Measurements from ENCODE around the gene TNFSF8. TPM values are rescaled to one million over a fixed set of nuclear protein-coding genes. Genes with fewer than 3 reads are reported as not detected.

Gene TNFSF8
- total and polyA plus RNA-seq, 7 donors = 0.07 to 1.6 (median 0.45) TPM

DNA sequence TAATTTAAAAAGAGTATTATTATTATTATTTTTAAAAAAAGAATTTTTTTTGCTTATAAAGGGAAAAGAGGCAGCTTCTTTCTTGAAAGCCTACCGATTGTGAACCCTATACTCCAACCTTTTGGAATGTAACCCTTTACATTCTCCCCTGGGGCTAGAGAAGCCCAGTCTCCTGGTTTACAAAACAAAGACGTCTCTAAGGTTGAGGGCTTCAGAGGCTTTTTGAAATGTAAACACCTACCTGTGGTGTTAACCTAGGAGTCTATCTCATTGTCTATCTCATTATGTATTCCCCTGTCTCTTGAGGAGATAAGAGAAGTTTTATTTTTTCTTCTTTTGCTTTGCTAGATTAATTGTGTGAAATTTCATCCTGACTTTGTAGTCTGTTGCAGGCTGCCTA is 4.7 kb downstream of the TNFSF8 start:
- no peaks in the 10 kb centered on the region for H3K9me3 ChIP-seq
- no peak overlapping the region for H3K27ac ChIP-seq
- H3K36me3 ChIP-seq (ENCODE audit: insufficient read depth in 1 of 2, low read depth in 1 of 2) = no peaks in the 10 kb centered on the region
- whole genome bisulfite sequencing, 3 donors = 41 to 55% (median 45%) methylated on average over 2 of the region's 2 CpGs
- no peaks in the 10 kb centered on the region for H3K4me1 ChIP-seq
- H3K27me3 ChIP-seq (ENCODE audit: insufficient read depth in 3 of 3, low read length in 2 of 3) = peaks cover 0 to 2% (median 0%) of the 10 kb centered on the region in 3 donors
- intact Hi-C loops (cut with DNase I) = no loop called here
- TF ChIP-seq, protein P1, sequence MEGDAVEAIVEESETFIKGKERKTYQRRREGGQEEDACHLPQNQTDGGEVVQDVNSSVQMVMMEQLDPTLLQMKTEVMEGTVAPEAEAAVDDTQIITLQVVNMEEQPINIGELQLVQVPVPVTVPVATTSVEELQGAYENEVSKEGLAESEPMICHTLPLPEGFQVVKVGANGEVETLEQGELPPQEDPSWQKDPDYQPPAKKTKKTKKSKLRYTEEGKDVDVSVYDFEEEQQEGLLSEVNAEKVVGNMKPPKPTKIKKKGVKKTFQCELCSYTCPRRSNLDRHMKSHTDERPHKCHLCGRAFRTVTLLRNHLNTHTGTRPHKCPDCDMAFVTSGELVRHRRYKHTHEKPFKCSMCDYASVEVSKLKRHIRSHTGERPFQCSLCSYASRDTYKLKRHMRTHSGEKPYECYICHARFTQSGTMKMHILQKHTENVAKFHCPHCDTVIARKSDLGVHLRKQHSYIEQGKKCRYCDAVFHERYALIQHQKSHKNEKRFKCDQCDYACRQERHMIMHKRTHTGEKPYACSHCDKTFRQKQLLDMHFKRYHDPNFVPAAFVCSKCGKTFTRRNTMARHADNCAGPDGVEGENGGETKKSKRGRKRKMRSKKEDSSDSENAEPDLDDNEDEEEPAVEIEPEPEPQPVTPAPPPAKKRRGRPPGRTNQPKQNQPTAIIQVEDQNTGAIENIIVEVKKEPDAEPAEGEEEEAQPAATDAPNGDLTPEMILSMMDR (IDR thresholded peaks at IDR 0.05) = no peak
- no peak for DNase-seq
- no peak overlapping the region for H3K4me3 ChIP-seq
- no peak for ATAC-seq

- H3K27ac ChIP-seq = no peak overlapping the region
- TF ChIP-seq, protein P1 (IDR thresholded peaks at IDR 0.05) = no peak
- ATAC-seq = no peak
These were observed 5.4 kb downstream of the TNFSF8 start for GRCh38 chr9:114925039-114925438.

DNA sequence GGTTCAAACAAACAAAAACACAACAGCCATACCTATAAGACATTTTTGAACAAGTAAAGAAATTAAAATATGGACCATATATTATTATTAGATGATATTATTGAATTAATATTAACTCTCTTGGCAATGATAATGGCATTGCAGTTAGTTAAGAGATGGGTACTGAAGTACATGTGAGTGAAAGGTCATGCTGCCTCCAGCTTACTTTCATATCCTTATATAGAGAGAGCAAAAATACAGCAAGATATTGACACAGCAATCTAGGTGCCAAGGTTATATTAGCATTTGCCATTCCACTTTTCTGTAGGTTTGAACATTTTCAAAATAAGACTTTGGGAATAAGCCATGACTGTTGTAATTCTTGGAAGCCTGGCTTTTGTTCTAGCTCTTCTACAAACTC is 6.1 kb downstream of the TNFSF8 start:
- H3K36me3 ChIP-seq (ENCODE audit: insufficient read depth in 1 of 2, low read depth in 1 of 2) = no peaks in the 10 kb centered on the region
- TF ChIP-seq, protein P1 (IDR thresholded peaks at IDR 0.05) = no peak
- no peak for ATAC-seq
- no peaks in the 10 kb centered on the region for H3K27me3 ChIP-seq (ENCODE audit: insufficient read depth in 3 of 3, low read length in 2 of 3)
- DNase-seq = no peak
- no peaks in the 10 kb centered on the region for H3K9me3 ChIP-seq
- H3K4me3 ChIP-seq = no peak overlapping the region
- H3K27ac ChIP-seq = no peak overlapping the region
- H3K4me1 ChIP-seq = no peaks in the 10 kb centered on the region
- intact Hi-C loops (cut with DNase I) = no loop called here

More at GRCh38 chr9:114925039-114925438, 5.4 kb downstream of the TNFSF8 start:
- Histone ChIP-seq H3K27me3 (ENCODE audit: insufficient read depth in 3 of 3, low read length in 2 of 3) (no peaks in the 10 kb centered on the region), H3K9me3 (no peaks in the 10 kb centered on the region), H3K4me1 (no peaks in the 10 kb centered on the region), H3K4me3 (no peak overlapping the region), H3K36me3 (ENCODE audit: insufficient read depth in 1 of 2, low read depth in 1 of 2) (no peaks in the 10 kb centered on the region)
- intact Hi-C loops (cut with DNase I) = no loop called here
- WGBS, 3 donors = 68 to 75% (median 72%) methylated on average over 3 of the region's 3 CpGs
- no peak for DNase-seq

- TF ChIP-seq, protein P1 (IDR thresholded peaks at IDR 0.05) = no peak
- Histone ChIP-seq H3K27ac (no peak overlapping the region), H3K27me3 (ENCODE audit: insufficient read depth in 3 of 3, low read length in 2 of 3) (no peaks in the 10 kb centered on the region), H3K4me1 (no peaks in the 10 kb centered on the region), H3K4me3 (no peak overlapping the region), H3K36me3 (ENCODE audit: insufficient read depth in 1 of 2, low read depth in 1 of 2) (no peaks in the 10 kb centered on the region), H3K9me3 (no peaks in the 10 kb centered on the region)
- 69 to 74% (median 72%) methylated on average over 3 of the region's 3 CpGs for WGBS, 3 donors
- no peak for DNase-seq
- no peak for ATAC-seq
- intact Hi-C loops (cut with DNase I) = no loop called here
These were observed 6.5 kb downstream of the TNFSF8 start for GRCh38 chr9:114923918-114924317.

GRCh38 chr9:114921171-114921570 is 9.2 kb downstream of the TNFSF8 start:
- intact Hi-C loops (cut with DNase I) = no loop called here
- 76 to 95% (median 92%) methylated on average over 1 of the region's 1 CpG for WGBS, 3 donors
- Histone ChIP-seq H3K4me1 (no peaks in the 10 kb centered on the region), H3K27me3 (ENCODE audit: insufficient read depth in 3 of 3, low read length in 2 of 3) (no peaks in the 10 kb centered on the region), H3K9me3 (no peaks in the 10 kb centered on the region), H3K27ac (no peak overlapping the region), H3K4me3 (no peak overlapping the region), H3K36me3 (ENCODE audit: insufficient read depth in 1 of 2, low read depth in 1 of 2) (no peaks in the 10 kb centered on the region)
- ATAC-seq (no peak), DNase-seq (no peak)
- TF ChIP-seq, protein P1 (IDR thresholded peaks at IDR 0.05) = no peak

Measured in psoas muscle (tissue), 8 donors.